H1 (cell line): ENCODE results near the gene UHRF2. TPM values are rescaled to one million over a fixed set of nuclear protein-coding genes. Genes with fewer than 3 reads are reported as not detected.

ENCODE experiments used
- CTCF ChIA-PET: fragments of 300-600 bp; sonication (Branson Sonifier 250); formaldehyde crosslinking; loops from one replicate; lab custom pipeline; 2021; ENCODE audit not compliant: partially characterized antibody; lab: Charles Lee
- POLR2A ChIA-PET: fragments of 300-600 bp; sonication (Branson Sonifier 250); formaldehyde crosslinking; loops from one replicate; lab custom pipeline; 2021; ENCODE audit warnings: inconsistent platforms; ENCODE audit not compliant: partially characterized antibody; lab: Charles Lee
- DNase-seq, 2 experiments: peaks; one replicate each; pipeline versions ENCODE4 v3.0.0 to v3.0.0-alpha.2; 2010 to 2022; ENCODE audit warnings: low spot score in 2 of 2, low read depth in 1 of 2, mixed read lengths in 1 of 2
- FAIRE-seq: peaks from 2 replicates; lab custom pipeline; 2011; peaks lifted over from hg19 to GRCh38; lab: Jason Lieb, UNC
- H2AFZ ChIP-seq: 2 replicates; pipeline ENCODE4 v1.8.1; 2012; ENCODE audit warnings: low read length, inconsistent platforms
- H2AK5ac ChIP-seq: 2 replicates; pipeline ENCODE4 v1.6.1; 2013; ENCODE audit warnings: low read depth, low read length
- H2BK120ac ChIP-seq: replicated peaks from 2 replicates; pipeline ENCODE3; 2013; ENCODE audit warnings: low read depth, low read length, inconsistent platforms
- H2BK12ac ChIP-seq: 2 replicates; pipeline ENCODE4 v1.6.1; 2013; ENCODE audit warnings: low read depth, low read length
- H2BK15ac ChIP-seq: 2 replicates; pipeline ENCODE4 v1.6.1; 2013; ENCODE audit warnings: low read length
- H2BK20ac ChIP-seq: 2 replicates; pipeline ENCODE4 v1.6.1; 2013; ENCODE audit warnings: low read length
- H2BK5ac ChIP-seq: 2 replicates; pipeline ENCODE4 v1.6.1; 2013; ENCODE audit warnings: low read depth, low read length
- H3K14ac ChIP-seq: 2 replicates; pipeline ENCODE4 v1.6.1; 2013; ENCODE audit warnings: inconsistent platforms; ENCODE audit not compliant: insufficient read length
- H3K18ac ChIP-seq: 2 replicates; pipeline ENCODE4 v1.6.1; 2013; ENCODE audit warnings: low read length; ENCODE audit errors: extremely low read depth
- H3K23ac ChIP-seq: 2 replicates; pipeline ENCODE4 v1.6.1; 2013; ENCODE audit warnings: inconsistent platforms; ENCODE audit not compliant: insufficient read length
- H3K23me2 ChIP-seq: 2 replicates; pipeline ENCODE4 v1.6.1; 2013; ENCODE audit warnings: low read depth, low read length
- H3K27ac ChIP-seq: 2 replicates; pipeline ENCODE4 v1.6.1; 2011; ENCODE audit warnings: low read depth, low read length, inconsistent platforms
- H3K27me3 ChIP-seq, 4 experiments: replicated peaks in 1 of 4; 1 replicate in 1 of 4; 2 replicates in 3 of 4; pipeline versions ENCODE4 v1.6.1 to v1.8.1; 2011 to 2013; ENCODE audit warnings: low read length in 3 of 4, mild to moderate bottlenecking in 3 of 4, inconsistent platforms in 2 of 4, mixed read lengths in 2 of 4, moderate library complexity in 1 of 4; ENCODE audit not compliant: control insufficient read depth in 3 of 4, insufficient read depth in 3 of 4; ENCODE audit errors: extremely low read depth in 1 of 4
- H3K36me3 ChIP-seq, 4 experiments: 2 replicates each; pipeline versions ENCODE4 v1.6.1 to v1.8.1; 2011 to 2013; ENCODE audit warnings: mild to moderate bottlenecking in 4 of 4, low read length in 3 of 4, moderate library complexity in 2 of 4, control low read depth in 1 of 4, inconsistent platforms in 1 of 4; ENCODE audit not compliant: insufficient read depth in 4 of 4, control insufficient read depth in 2 of 4
- H3K4ac ChIP-seq: replicated peaks from 2 replicates; pipeline ENCODE3; 2013; ENCODE audit warnings: low read length, low read depth, mixed read lengths, inconsistent platforms; ENCODE audit not compliant: insufficient read length
- H3K4me1 ChIP-seq, 4 experiments: replicated peaks in 1 of 4; 1 replicate in 1 of 4; 2 replicates in 3 of 4; pipeline versions ENCODE4 v1.6.1 to v1.8.1; 2011 to 2013; ENCODE audit warnings: low read length in 3 of 4, inconsistent platforms in 2 of 4, mixed read lengths in 1 of 4; ENCODE audit not compliant: insufficient read depth in 4 of 4, control insufficient read depth in 3 of 4
- H3K4me2 ChIP-seq, 2 experiments: 2 replicates each; pipeline versions ENCODE4 v1.6.1 to v1.8.1; 2011 to 2013; ENCODE audit warnings: low read depth in 2 of 2, low read length in 2 of 2, control low read depth in 1 of 2, inconsistent platforms in 1 of 2, mild to moderate bottlenecking in 1 of 2; ENCODE audit not compliant: insufficient read depth in 1 of 2
- H3K4me3 ChIP-seq, 4 experiments: fragments of 200-600, 300-600 bp in 1 of 4; sonication (generic), shearing (Covaris generic), sonication (Bioruptor Twin) in 1 of 4; 2 replicates each; pipeline versions ENCODE4 v1.5.1 to v1.8.1; 2011 to 2016; ENCODE audit warnings: low read length in 4 of 4, low read depth in 3 of 4, control low read depth in 2 of 4, inconsistent platforms in 2 of 4, mild to moderate bottlenecking in 2 of 4, mixed read lengths in 1 of 4, moderate library complexity in 1 of 4; ENCODE audit not compliant: insufficient read depth in 2 of 4; ENCODE audit errors: extremely low read depth in 1 of 4
- H3K56ac ChIP-seq: replicated peaks from 2 replicates; pipeline ENCODE3; 2013; ENCODE audit warnings: low read depth, mild to moderate bottlenecking, mixed read lengths, low read length, inconsistent platforms; ENCODE audit not compliant: insufficient read length
- H3K79me1 ChIP-seq: 2 replicates; pipeline ENCODE4 v1.6.1; 2013; ENCODE audit warnings: low read depth, low read length, control low read depth
- H3K79me2 ChIP-seq, 2 experiments: 2 replicates each; pipeline versions ENCODE4 v1.6.1 to v1.8.1; 2012 to 2013; ENCODE audit warnings: low read length in 2 of 2, mild to moderate bottlenecking in 2 of 2, inconsistent platforms in 1 of 2; ENCODE audit not compliant: insufficient read depth in 2 of 2, control insufficient read depth in 1 of 2
- H3K9ac ChIP-seq, 4 experiments: replicated peaks in 1 of 4; 1 replicate in 1 of 4; 2 replicates in 3 of 4; pipeline versions ENCODE4 v1.6.1 to v1.8.1; 2011 to 2013; ENCODE audit warnings: low read depth in 3 of 4, low read length in 3 of 4, control low read depth in 2 of 4, mild to moderate bottlenecking in 2 of 4, moderate library complexity in 2 of 4, inconsistent platforms in 1 of 4; ENCODE audit errors: extremely low read depth in 1 of 4
- H3K9me3 ChIP-seq, 2 experiments: 2 replicates each; pipeline versions ENCODE4 v1.6.1 to v1.8.1; 2012 to 2013; ENCODE audit warnings: mild to moderate bottlenecking in 2 of 2, moderate library complexity in 2 of 2, control low read depth in 1 of 2, inconsistent platforms in 1 of 2, low read depth in 1 of 2, low read length in 1 of 2, mixed read lengths in 1 of 2; ENCODE audit not compliant: insufficient read depth in 2 of 2
- H4K20me1 ChIP-seq, 2 experiments: replicated peaks in 1 of 2; 2 replicates each; pipeline versions ENCODE3 to v1.8.1; 2011 to 2013; ENCODE audit warnings: inconsistent platforms in 2 of 2, low read length in 2 of 2, mild to moderate bottlenecking in 1 of 2; ENCODE audit not compliant: insufficient read depth in 2 of 2, control insufficient read depth in 1 of 2
- H4K5ac ChIP-seq: 2 replicates; pipeline ENCODE4 v1.6.1; 2013; ENCODE audit warnings: low read length, low read depth, mixed read lengths, inconsistent platforms; ENCODE audit not compliant: insufficient read length
- H4K8ac ChIP-seq: 2 replicates; pipeline ENCODE4 v1.8.0; 2013; ENCODE audit warnings: mild to moderate bottlenecking, moderate library complexity, low read length, inconsistent platforms; ENCODE audit not compliant: insufficient read depth; ENCODE audit errors: extremely low read depth
- H4K91ac ChIP-seq: replicated peaks from 2 replicates; pipeline ENCODE3; 2013; ENCODE audit warnings: low read length, mixed read lengths, inconsistent platforms; ENCODE audit not compliant: insufficient read length
- BACH1 ChIP-seq: IDR thresholded peaks from 2 replicates; pipeline ENCODE4 v1.6.1; 2012; ENCODE audit warnings: low read length, improper control_type of control experiment
- CBX5 ChIP-seq: fragments of 300-800, 300-1000 bp; sonication (generic); IDR thresholded peaks from 2 replicates; pipeline ENCODE4 v1.7.1; 2016; ENCODE audit warnings: antibody characterized with exemption, low read length, low read depth
- CHD1 ChIP-seq: IDR thresholded peaks from 2 replicates; pipeline ENCODE4 v1.6.1; 2012; ENCODE audit warnings: low read depth, low read length, improper control_type of control experiment
- CTCF ChIP-seq, 3 experiments: IDR thresholded peaks; 1 replicate in 2 of 3; 2 replicates in 1 of 3; pipeline versions ENCODE4 v1.5.1 to v1.6.1; 2011; ENCODE audit warnings: low read length in 3 of 3, mild to moderate bottlenecking in 3 of 3, inconsistent platforms in 2 of 3, low read depth in 1 of 3, moderate library complexity in 1 of 3; ENCODE audit not compliant: insufficient read depth in 1 of 3; ENCODE audit errors: control extremely low read depth in 1 of 3
- KDM4A ChIP-seq: IDR thresholded peaks from one replicate; pipeline ENCODE4 v1.7.1; 2012; ENCODE audit warnings: low read depth, mild to moderate bottlenecking, moderate library complexity, low read length, inconsistent platforms; ENCODE audit not compliant: severe bottlenecking
- NRF1 ChIP-seq: IDR thresholded peaks from 2 replicates; pipeline ENCODE4 v1.6.1; 2011; ENCODE audit warnings: mild to moderate bottlenecking, low read depth, low read length, improper control_type of control experiment
- SAP30 ChIP-seq: fragments of 300-600 bp; sonication (generic); IDR thresholded peaks from 2 replicates; pipeline ENCODE4 v1.7.1; 2012; ENCODE audit warnings: low read length, moderate library complexity, mild to moderate bottlenecking, inconsistent platforms; ENCODE audit not compliant: insufficient read depth, insufficient replicate concordance
- TCF12 ChIP-seq: IDR thresholded peaks from 2 replicates; pipeline ENCODE4 v1.6.1; 2011; ENCODE audit warnings: low read depth, mild to moderate bottlenecking, low read length
- WGBS, 2 experiments: shearing (Covaris generic) in 1 of 2; methylation state at CpG; one replicate each; pipeline versions ENCODE4 v1.1.6 to v1.1.7; 2013 to 2015; ENCODE audit warnings: low lambda C conversion rate in 2 of 2, mixed read lengths in 2 of 2, inconsistent platforms in 1 of 2, low coverage in 1 of 2, missing lambda C conversion rate in 1 of 2; ENCODE audit not compliant: insufficient replicate concordance in 2 of 2, insufficient coverage in 1 of 2, insufficient read length in 1 of 2; ENCODE audit errors: extremely low coverage in 1 of 2, missing lambda C conversion rate in 1 of 2; 5-methylcytosine and 5-hydroxymethylcytosine counted together
- polyA plus RNA-seq, 7 experiments: library from polyadenylated mRNA; depleted of rRNA in 3 of 7; stranded (reverse) in 5 of 7; unstranded in 2 of 7; fragments of >200 nt in 5 of 7; fragments of 200-250 nt in 2 of 7; gene quantifications; 1 replicate in 5 of 7; 2 replicates in 1 of 7; 4 replicates in 1 of 7; pipeline versions ENCODE4 v1.2.1 to v1.2.3, GENCODE V29; 2011 to 2013; ENCODE audit warnings: missing spikeins in 2 of 7, mixed read lengths in 2 of 7
- total RNA-seq: library from RNA; stranded (reverse); fragmentation: NEBNext Ultra II Directional; extraction: Animal tissue kit (Norgen Biotek cat#: 25700); gene quantifications from 2 replicates; pipeline ENCODE4 v1.2.1, GENCODE V29; 2021
- TF ChIP-seq, protein P1 (sequence below): IDR thresholded peaks from 2 replicates; pipeline ENCODE4 v1.6.1; 2012; ENCODE audit warnings: inconsistent platforms
- TF ChIP-seq, protein P2 (sequence below): IDR thresholded peaks from 2 replicates; pipeline ENCODE4 v1.6.1; 2011; ENCODE audit warnings: low read depth, mild to moderate bottlenecking, low read length; ENCODE audit not compliant: insufficient read depth

UHRF2 gene
- total and polyA plus RNA-seq, 2 of the 8 experiments (the other 6 are each of a cell fraction or from before 2014, with no cell fraction given) = 31.8 to 48.0 TPM

DNA sequence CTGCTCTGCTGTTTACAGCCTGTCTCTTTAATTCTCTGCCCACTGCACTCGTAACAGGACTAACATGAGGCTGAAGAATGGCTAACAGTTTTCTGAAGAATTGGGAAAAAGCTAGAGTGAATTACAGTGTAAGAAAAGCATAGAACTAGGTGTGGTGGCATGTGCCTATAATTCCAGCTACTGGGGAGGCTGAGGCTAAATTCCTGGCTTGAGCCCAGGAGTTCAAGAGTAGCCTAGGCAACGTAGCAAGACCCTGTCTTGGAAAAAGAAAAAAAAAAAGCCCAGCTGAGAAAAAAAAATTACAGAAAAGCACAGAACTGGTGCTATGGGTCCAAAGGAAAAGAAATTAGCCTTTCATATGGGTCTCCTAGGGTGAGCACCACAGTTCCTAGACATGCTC lies 13.9 kb upstream of the UHRF2 start:
- FAIRE-seq = no peak
- H3K79me2 ChIP-seq = no peaks in the 10 kb centered on the region
- H3K27ac ChIP-seq = no peak overlapping the region
- H3K27me3 ChIP-seq = no peaks in the 10 kb centered on the region
- H2BK20ac ChIP-seq = no peak overlapping the region
- H3K18ac ChIP-seq = no peak overlapping the region
- no peak overlapping the region for H4K5ac ChIP-seq
- H2AK5ac ChIP-seq = no peak overlapping the region
- no peak overlapping the region for H3K4me3 ChIP-seq
- no peak overlapping the region for H2BK120ac ChIP-seq
- H2BK5ac ChIP-seq = no peak overlapping the region
- no peak overlapping the region for H4K8ac ChIP-seq
- H4K91ac ChIP-seq = no peak overlapping the region
- no peak overlapping the region for H3K56ac ChIP-seq
- H2BK12ac ChIP-seq = no peak overlapping the region
- H3K79me1 ChIP-seq = no peaks in the 10 kb centered on the region
- POLR2A ChIA-PET = interaction anchor here (0.9 to 3.2 kb wide), 3 partner anchors 14 to 40 kb away, joined by 3 to 17 read pairs (median 3); partner anchors contain the start of gene UHRF2
- H3K23ac ChIP-seq = no peak overlapping the region
- no peaks in the 10 kb centered on the region for H3K23me2 ChIP-seq
- H3K36me3 ChIP-seq = no peaks in the 10 kb centered on the region
- H3K4me1 ChIP-seq = no peaks in the 10 kb centered on the region
- no peak for DNase-seq
- H3K9ac ChIP-seq = no peak overlapping the region
- H4K20me1 ChIP-seq = no peaks in the 10 kb centered on the region
- peak overlapping the region; percentile 81; the same call in 1 of the 2 replicates for H2AFZ ChIP-seq
- 90% methylated on average over 2 of the region's 2 CpGs; no CpG with 5 or more reads in 1 of the 2 experiments for WGBS, 2 experiments
- no peak overlapping the region for H3K4me2 ChIP-seq
- H3K9me3 ChIP-seq = no peaks in the 10 kb centered on the region
- H3K4ac ChIP-seq = no peak overlapping the region
- H2BK15ac ChIP-seq = no peak overlapping the region
- CTCF ChIA-PET = interaction anchor here (0.7 to 1.8 kb wide), 3 partner anchors 14 to 209 kb away, joined by 3 to 5 read pairs (median 5); partner anchors contain the start of gene UHRF2
- no peak overlapping the region for H3K14ac ChIP-seq
- TF ChIP-seq BACH1 (no peak), KDM4A (no peak), SAP30 (no peak), CTCF (IDR thresholded peaks at IDR 0.05; ENCODE audit: control extremely low read depth in 1 of 3, insufficient read depth in 1 of 3, low read depth in 1 of 3, low read length in 3 of 3) (no peak), NRF1 (no peak), CHD1 (no peak), CBX5 (no peak), TCF12 (no peak)
- TF ChIP-seq, protein P1, sequence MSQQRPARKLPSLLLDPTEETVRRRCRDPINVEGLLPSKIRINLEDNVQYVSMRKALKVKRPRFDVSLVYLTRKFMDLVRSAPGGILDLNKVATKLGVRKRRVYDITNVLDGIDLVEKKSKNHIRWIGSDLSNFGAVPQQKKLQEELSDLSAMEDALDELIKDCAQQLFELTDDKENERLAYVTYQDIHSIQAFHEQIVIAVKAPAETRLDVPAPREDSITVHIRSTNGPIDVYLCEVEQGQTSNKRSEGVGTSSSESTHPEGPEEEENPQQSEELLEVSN = no peak
- TF ChIP-seq, protein P2, sequence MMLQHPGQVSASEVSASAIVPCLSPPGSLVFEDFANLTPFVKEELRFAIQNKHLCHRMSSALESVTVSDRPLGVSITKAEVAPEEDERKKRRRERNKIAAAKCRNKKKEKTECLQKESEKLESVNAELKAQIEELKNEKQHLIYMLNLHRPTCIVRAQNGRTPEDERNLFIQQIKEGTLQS = no peak
